GM23338 (cell line): ENCODE results near the gene RECQL5. TPM values are rescaled to one million over a fixed set of nuclear protein-coding genes. Genes with fewer than 3 reads are reported as not detected.

Experiments
- ATAC-seq: fragments of 200-7000 bp; cut with Tn5 transposase; 3 replicates; pipeline ENCODE4 v1.9.1; 2020
- DNase-seq: peaks from one replicate; pipeline ENCODE4 v3.0.0-alpha.2; 2015; ENCODE audit warnings: low spot score
- H2AFZ ChIP-seq: fragments of 200-600 bp; sonication (generic); 2 replicates; pipeline ENCODE4 v1.8.0; 2016; ENCODE audit warnings: antibody characterized with exemption, mild to moderate bottlenecking, moderate library complexity
- H3F3A ChIP-seq: fragments of 200-600 bp; sonication (generic); replicated peaks from 2 replicates; pipeline ENCODE4 v1.8.0; 2017; ENCODE audit warnings: antibody characterized with exemption, mixed run types, low read depth
- H3K27ac ChIP-seq: fragments of 200-600 bp; sonication (generic); 2 replicates; pipeline ENCODE4 v1.6.1; 2016; ENCODE audit warnings: low read depth
- H3K27me3 ChIP-seq: fragments of 200-600 bp; sonication (generic); 2 replicates; pipeline ENCODE4 v1.8.0; 2016; ENCODE audit warnings: mild to moderate bottlenecking, mixed run types, moderate library complexity; ENCODE audit not compliant: insufficient read depth
- H3K36me3 ChIP-seq: fragments of 200-600 bp; sonication (generic); 2 replicates; pipeline ENCODE4 v1.8.0; 2016; ENCODE audit warnings: mild to moderate bottlenecking; ENCODE audit not compliant: insufficient read depth
- H3K4me1 ChIP-seq: fragments of 200-600 bp; sonication (generic); 2 replicates; pipeline ENCODE4 v1.8.0; 2016; ENCODE audit warnings: mild to moderate bottlenecking, moderate library complexity; ENCODE audit not compliant: insufficient read depth
- H3K4me2 ChIP-seq: fragments of 200-600 bp; sonication (generic); 2 replicates; pipeline ENCODE4 v1.7.1; 2017; ENCODE audit warnings: mixed run types
- H3K4me3 ChIP-seq: fragments of 200-600 bp; sonication (generic); 2 replicates; pipeline ENCODE4 v1.6.1; 2016; ENCODE audit warnings: mixed run types
- H3K79me2 ChIP-seq: fragments of 200-600 bp; sonication (generic); replicated peaks from 2 replicates; pipeline ENCODE4 v1.8.0; 2017; ENCODE audit warnings: mild to moderate bottlenecking; ENCODE audit not compliant: insufficient read depth
- H3K9me2 ChIP-seq: fragments of 200-600 bp; sonication (generic); 2 replicates; pipeline ENCODE4 v1.8.0; 2017; ENCODE audit not compliant: insufficient read depth
- H4K20me1 ChIP-seq: fragments of 200-600 bp; sonication (generic); replicated peaks from 2 replicates; pipeline ENCODE4 v1.8.0; 2017; ENCODE audit warnings: mild to moderate bottlenecking; ENCODE audit not compliant: insufficient read depth
- H3K27ac Mint-ChIP-seq: 2 replicates; pipeline ENCODE4 v1.8.0; 2020; ENCODE audit warnings: inconsistent platforms, mild to moderate bottlenecking, moderate library complexity, mixed read lengths
- H3K27me3 Mint-ChIP-seq: 3 replicates; pipeline ENCODE4 v1.8.0; 2022; ENCODE audit warnings: low read depth, mild to moderate bottlenecking, moderate library complexity, mixed read lengths, inconsistent platforms; ENCODE audit not compliant: insufficient read depth, poor library complexity
- H3K36me3 Mint-ChIP-seq: 3 replicates; pipeline ENCODE4 v1.8.0; 2021; ENCODE audit warnings: low read depth, mild to moderate bottlenecking, inconsistent platforms, moderate library complexity, mixed read lengths
- H3K4me1 Mint-ChIP-seq: 3 replicates; pipeline ENCODE4 v1.8.0; 2020; ENCODE audit warnings: mild to moderate bottlenecking, inconsistent platforms, mixed read lengths
- H3K4me3 Mint-ChIP-seq: 3 replicates; pipeline ENCODE4 v1.8.0; 2021; ENCODE audit warnings: moderate library complexity, mild to moderate bottlenecking, inconsistent platforms, mixed read lengths
- H3K9me3 Mint-ChIP-seq: 3 replicates; pipeline ENCODE4 v1.8.0; 2020; ENCODE audit warnings: moderate library complexity, mild to moderate bottlenecking, inconsistent platforms, mixed read lengths
- CREB1 ChIP-seq: fragments of 250-450 bp; sonication (Bioruptor Pico); IDR thresholded peaks from 2 replicates; pipeline ENCODE4 v1.5.0; 2020; ENCODE audit warnings: low read depth, mild to moderate bottlenecking, moderate library complexity
- EZH2 ChIP-seq: fragments of 200-600 bp; sonication (generic); IDR thresholded peaks from one replicate; pipeline ENCODE4 v1.8.0; 2017; ENCODE audit warnings: antibody characterized with exemption, mild to moderate bottlenecking, low read depth; ENCODE audit not compliant: unreplicated experiment
- EZH2phosphoT487 ChIP-seq: fragments of 200-600 bp; sonication (generic); IDR thresholded peaks from one replicate; pipeline ENCODE4 v1.8.1; 2018; ENCODE audit warnings: antibody characterized with exemption; ENCODE audit not compliant: unreplicated experiment
- JUNB ChIP-seq: IDR thresholded peaks from one replicate; pipeline ENCODE4 v1.6.1; 2016; ENCODE audit warnings: antibody characterized with exemption; ENCODE audit not compliant: unreplicated experiment
- NANOG ChIP-seq: IDR thresholded peaks from 2 replicates; pipeline ENCODE4 v1.6.1; 2016; ENCODE audit warnings: antibody characterized with exemption, borderline replicate concordance
- POLR2AphosphoS5 ChIP-seq: IDR thresholded peaks from 2 replicates; pipeline ENCODE4 v1.6.1; 2016; ENCODE audit warnings: antibody characterized with exemption, low read depth
- STAT1 ChIP-seq: IDR thresholded peaks from one replicate; pipeline ENCODE4 v1.6.1; 2016; ENCODE audit warnings: antibody characterized with exemption; ENCODE audit not compliant: unreplicated experiment
- ZNF114 ChIP-seq: fragments of 250-450 bp; sonication (Bioruptor Pico); IDR thresholded peaks from 2 replicates; pipeline ENCODE4 v1.5.0; 2020; ENCODE audit warnings: mild to moderate bottlenecking, moderate library complexity
- ZNF331 ChIP-seq: fragments of 250-450 bp; sonication (Bioruptor Pico); IDR thresholded peaks from 2 replicates; pipeline ENCODE4 v1.5.0; 2020; ENCODE audit warnings: low read depth, mild to moderate bottlenecking, moderate library complexity
- polyA plus RNA-seq: library from polyadenylated mRNA; unstranded; fragments of >200 nt; fragmentation: Nextera tagmentation; extraction: Ambion mirVana; gene quantifications from 2 replicates; pipeline ENCODE4 v1.2.1, GENCODE V29; 2016
- total RNA-seq: library from RNA; depleted of rRNA; stranded (reverse); fragments of >200 nt; shearing (Covaris generic); gene quantifications from 2 replicates; pipeline ENCODE4 v1.2.3, GENCODE V29; 2014
- TF ChIP-seq, protein P1 (sequence below): fragments of 250-450 bp; sonication (Bioruptor Pico); IDR thresholded peaks from 2 replicates; pipeline ENCODE4 v1.5.0; 2020; ENCODE audit warnings: mild to moderate bottlenecking, moderate library complexity
- TF ChIP-seq, protein P2 (sequence below): IDR thresholded peaks from one replicate; pipeline ENCODE4 v1.6.1; 2018; ENCODE audit warnings: antibody characterized with exemption; ENCODE audit not compliant: unreplicated experiment
- TF ChIP-seq, protein P3 (sequence below): IDR thresholded peaks from 2 replicates; pipeline ENCODE4 v1.6.1; 2016; ENCODE audit warnings: antibody characterized with exemption
- TF ChIP-seq, protein P4 (sequence below), 2 experiments: fragments of 200-600 bp in 1 of 2; sonication (generic) in 1 of 2; conservative IDR thresholded peaks; 2 replicates each; pipeline versions ENCODE4 v1.5.1 to v1.6.1; 2016 to 2017; ENCODE audit warnings: antibody characterized with exemption in 2 of 2, low read depth in 2 of 2, mild to moderate bottlenecking in 2 of 2, moderate library complexity in 1 of 2

Gene RECQL5
- total and polyA plus RNA-seq, 2 experiments from 2014 or later: 20.0 to 23.3 TPM

DNA sequence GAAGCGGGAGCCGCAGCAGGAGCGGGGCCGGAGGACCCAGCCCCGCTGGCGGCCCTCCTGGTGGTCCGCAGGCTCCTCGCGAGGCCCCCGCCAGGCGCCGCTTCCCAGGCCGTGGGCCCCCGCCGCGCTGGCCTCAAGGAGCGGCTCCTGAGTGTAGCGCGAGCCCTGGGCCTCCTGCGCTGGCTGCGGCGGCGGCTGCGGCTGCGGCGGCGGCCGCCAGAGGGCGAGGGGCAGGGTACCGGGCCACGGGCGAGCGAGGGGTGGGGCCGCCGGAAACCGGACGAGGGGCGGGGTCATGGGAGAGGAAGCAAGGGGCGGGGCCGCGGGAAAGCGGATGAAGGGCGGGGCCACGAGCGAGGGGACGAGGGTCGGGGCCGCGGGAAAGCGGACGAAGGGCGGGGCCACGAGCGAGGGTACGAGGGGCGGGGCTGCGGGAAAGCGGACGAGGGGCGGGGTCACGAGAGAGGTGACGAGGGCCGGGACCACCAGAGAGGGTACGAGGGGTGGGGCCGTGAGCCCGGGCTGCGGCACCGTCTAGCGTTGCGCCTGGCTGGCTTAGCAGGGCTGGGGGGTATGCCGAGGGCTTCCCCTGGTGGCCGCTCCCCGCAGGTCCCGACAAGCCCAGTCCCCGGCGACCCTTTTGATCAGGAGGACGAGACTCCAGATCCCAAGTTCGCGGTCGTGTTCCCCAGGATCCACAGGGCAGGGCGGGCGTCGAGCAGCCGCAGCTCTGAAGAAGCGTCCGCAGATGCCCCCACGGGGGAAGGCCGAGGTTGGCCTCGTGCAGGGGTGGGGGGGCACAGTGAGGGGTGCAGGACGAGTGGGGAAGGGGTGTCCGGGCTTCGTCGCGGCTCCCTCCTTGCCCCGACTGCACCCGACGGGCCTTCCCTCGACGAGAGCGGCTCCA, 77.7 kb downstream of the RECQL5 start:
- peak; percentile 68 for ATAC-seq
- Mint-ChIP-seq H3K36me3 (no peaks in the 10 kb centered on the region; the same call in 2 of the 3 replicates), H3K27me3 (peaks cover 26% of the 10 kb centered on the region), H3K4me1 (no peaks in the 10 kb centered on the region), H3K27ac (no peak overlapping the region), H3K4me3 (peak overlapping the region; percentile 59; the same call in 2 of the 3 replicates), H3K9me3 (peaks cover 11% of the 10 kb centered on the region)
- no peaks in the 10 kb centered on the region for H3K9me2 ChIP-seq
- TF ChIP-seq, protein P1, sequence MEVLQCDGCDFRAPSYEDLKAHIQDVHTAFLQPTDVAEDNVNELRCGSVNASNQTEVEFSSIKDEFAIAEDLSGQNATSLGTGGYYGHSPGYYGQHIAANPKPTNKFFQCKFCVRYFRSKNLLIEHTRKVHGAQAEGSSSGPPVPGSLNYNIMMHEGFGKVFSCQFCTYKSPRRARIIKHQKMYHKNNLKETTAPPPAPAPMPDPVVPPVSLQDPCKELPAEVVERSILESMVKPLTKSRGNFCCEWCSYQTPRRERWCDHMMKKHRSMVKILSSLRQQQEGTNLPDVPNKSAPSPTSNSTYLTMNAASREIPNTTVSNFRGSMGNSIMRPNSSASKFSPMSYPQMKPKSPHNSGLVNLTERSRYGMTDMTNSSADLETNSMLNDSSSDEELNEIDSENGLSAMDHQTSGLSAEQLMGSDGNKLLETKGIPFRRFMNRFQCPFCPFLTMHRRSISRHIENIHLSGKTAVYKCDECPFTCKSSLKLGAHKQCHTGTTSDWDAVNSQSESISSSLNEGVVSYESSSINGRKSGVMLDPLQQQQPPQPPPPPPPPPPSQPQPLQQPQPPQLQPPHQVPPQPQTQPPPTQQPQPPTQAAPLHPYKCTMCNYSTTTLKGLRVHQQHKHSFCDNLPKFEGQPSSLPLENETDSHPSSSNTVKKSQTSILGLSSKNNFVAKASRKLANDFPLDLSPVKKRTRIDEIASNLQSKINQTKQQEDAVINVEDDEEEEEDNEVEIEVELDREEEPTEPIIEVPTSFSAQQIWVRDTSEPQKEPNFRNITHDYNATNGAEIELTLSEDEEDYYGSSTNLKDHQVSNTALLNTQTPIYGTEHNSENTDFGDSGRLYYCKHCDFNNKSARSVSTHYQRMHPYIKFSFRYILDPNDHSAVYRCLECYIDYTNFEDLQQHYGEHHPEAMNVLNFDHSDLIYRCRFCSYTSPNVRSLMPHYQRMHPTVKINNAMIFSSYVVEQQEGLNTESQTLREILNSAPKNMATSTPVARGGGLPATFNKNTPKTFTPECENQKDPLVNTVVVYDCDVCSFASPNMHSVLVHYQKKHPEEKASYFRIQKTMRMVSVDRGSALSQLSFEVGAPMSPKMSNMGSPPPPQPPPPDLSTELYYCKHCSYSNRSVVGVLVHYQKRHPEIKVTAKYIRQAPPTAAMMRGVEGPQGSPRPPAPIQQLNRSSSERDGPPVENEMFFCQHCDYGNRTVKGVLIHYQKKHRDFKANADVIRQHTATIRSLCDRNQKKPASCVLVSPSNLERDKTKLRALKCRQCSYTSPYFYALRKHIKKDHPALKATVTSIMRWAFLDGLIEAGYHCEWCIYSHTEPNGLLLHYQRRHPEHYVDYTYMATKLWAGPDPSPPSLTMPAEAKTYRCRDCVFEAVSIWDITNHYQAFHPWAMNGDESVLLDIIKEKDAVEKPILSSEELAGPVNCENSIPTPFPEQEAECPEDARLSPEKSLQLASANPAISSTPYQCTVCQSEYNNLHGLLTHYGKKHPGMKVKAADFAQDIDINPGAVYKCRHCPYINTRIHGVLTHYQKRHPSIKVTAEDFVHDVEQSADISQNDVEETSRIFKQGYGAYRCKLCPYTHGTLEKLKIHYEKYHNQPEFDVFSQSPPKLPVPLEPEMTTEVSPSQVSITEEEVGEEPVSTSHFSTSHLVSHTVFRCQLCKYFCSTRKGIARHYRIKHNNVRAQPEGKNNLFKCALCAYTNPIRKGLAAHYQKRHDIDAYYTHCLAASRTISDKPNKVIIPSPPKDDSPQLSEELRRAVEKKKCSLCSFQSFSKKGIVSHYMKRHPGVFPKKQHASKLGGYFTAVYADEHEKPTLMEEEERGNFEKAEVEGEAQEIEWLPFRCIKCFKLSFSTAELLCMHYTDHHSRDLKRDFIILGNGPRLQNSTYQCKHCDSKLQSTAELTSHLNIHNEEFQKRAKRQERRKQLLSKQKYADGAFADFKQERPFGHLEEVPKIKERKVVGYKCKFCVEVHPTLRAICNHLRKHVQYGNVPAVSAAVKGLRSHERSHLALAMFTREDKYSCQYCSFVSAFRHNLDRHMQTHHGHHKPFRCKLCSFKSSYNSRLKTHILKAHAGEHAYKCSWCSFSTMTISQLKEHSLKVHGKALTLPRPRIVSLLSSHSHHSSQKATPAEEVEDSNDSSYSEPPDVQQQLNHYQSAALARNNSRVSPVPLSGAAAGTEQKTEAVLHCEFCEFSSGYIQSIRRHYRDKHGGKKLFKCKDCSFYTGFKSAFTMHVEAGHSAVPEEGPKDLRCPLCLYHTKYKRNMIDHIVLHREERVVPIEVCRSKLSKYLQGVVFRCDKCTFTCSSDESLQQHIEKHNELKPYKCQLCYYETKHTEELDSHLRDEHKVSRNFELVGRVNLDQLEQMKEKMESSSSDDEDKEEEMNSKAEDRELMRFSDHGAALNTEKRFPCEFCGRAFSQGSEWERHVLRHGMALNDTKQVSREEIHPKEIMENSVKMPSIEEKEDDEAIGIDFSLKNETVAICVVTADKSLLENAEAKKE: no peak
- TF ChIP-seq, protein P2, sequence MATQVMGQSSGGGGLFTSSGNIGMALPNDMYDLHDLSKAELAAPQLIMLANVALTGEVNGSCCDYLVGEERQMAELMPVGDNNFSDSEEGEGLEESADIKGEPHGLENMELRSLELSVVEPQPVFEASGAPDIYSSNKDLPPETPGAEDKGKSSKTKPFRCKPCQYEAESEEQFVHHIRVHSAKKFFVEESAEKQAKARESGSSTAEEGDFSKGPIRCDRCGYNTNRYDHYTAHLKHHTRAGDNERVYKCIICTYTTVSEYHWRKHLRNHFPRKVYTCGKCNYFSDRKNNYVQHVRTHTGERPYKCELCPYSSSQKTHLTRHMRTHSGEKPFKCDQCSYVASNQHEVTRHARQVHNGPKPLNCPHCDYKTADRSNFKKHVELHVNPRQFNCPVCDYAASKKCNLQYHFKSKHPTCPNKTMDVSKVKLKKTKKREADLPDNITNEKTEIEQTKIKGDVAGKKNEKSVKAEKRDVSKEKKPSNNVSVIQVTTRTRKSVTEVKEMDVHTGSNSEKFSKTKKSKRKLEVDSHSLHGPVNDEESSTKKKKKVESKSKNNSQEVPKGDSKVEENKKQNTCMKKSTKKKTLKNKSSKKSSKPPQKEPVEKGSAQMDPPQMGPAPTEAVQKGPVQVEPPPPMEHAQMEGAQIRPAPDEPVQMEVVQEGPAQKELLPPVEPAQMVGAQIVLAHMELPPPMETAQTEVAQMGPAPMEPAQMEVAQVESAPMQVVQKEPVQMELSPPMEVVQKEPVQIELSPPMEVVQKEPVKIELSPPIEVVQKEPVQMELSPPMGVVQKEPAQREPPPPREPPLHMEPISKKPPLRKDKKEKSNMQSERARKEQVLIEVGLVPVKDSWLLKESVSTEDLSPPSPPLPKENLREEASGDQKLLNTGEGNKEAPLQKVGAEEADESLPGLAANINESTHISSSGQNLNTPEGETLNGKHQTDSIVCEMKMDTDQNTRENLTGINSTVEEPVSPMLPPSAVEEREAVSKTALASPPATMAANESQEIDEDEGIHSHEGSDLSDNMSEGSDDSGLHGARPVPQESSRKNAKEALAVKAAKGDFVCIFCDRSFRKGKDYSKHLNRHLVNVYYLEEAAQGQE: no peak
- TF ChIP-seq JUNB: no peak
- no peak for TF ChIP-seq EZH2
- no peak for TF ChIP-seq STAT1
- TF ChIP-seq, protein P3, sequence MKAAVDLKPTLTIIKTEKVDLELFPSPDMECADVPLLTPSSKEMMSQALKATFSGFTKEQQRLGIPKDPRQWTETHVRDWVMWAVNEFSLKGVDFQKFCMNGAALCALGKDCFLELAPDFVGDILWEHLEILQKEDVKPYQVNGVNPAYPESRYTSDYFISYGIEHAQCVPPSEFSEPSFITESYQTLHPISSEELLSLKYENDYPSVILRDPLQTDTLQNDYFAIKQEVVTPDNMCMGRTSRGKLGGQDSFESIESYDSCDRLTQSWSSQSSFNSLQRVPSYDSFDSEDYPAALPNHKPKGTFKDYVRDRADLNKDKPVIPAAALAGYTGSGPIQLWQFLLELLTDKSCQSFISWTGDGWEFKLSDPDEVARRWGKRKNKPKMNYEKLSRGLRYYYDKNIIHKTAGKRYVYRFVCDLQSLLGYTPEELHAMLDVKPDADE: no peak
- TF ChIP-seq ZNF331: no peak
- TF ChIP-seq ZNF114 (CRISPR knock-in tag): no peak
- TF ChIP-seq, protein P4, sequence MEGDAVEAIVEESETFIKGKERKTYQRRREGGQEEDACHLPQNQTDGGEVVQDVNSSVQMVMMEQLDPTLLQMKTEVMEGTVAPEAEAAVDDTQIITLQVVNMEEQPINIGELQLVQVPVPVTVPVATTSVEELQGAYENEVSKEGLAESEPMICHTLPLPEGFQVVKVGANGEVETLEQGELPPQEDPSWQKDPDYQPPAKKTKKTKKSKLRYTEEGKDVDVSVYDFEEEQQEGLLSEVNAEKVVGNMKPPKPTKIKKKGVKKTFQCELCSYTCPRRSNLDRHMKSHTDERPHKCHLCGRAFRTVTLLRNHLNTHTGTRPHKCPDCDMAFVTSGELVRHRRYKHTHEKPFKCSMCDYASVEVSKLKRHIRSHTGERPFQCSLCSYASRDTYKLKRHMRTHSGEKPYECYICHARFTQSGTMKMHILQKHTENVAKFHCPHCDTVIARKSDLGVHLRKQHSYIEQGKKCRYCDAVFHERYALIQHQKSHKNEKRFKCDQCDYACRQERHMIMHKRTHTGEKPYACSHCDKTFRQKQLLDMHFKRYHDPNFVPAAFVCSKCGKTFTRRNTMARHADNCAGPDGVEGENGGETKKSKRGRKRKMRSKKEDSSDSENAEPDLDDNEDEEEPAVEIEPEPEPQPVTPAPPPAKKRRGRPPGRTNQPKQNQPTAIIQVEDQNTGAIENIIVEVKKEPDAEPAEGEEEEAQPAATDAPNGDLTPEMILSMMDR (conservative IDR thresholded peaks at IDR 0.05; ENCODE audit: low read depth in 2 of 2): peak; percentile 38 to 59
- TF ChIP-seq CREB1 (CRISPR knock-in tag): peak; percentile 24; the same call in 1 of the 2 replicates
- no peak for TF ChIP-seq NANOG
- no peak for TF ChIP-seq EZH2phosphoT487
- peak; percentile 68 for TF ChIP-seq POLR2AphosphoS5
- H3K4me2 ChIP-seq: peak overlapping the region; percentile 95
- peak overlapping the region; percentile 71 for H3K4me3 ChIP-seq
- no peaks in the 10 kb centered on the region for H3F3A ChIP-seq
- DNase-seq: peak; percentile 97
- H3K27ac ChIP-seq: no peak overlapping the region
- no peaks in the 10 kb centered on the region for H3K36me3 ChIP-seq
- peaks cover 6% of the 10 kb centered on the region for H3K4me1 ChIP-seq
- 0 out of 2 replicates have a peak overlapping the region, but pooled peaks have one; percentile 10 for H2AFZ ChIP-seq
- H3K79me2 ChIP-seq: no peaks in the 10 kb centered on the region
- H4K20me1 ChIP-seq: no peaks in the 10 kb centered on the region
- H3K27me3 ChIP-seq: peaks cover 11% of the 10 kb centered on the region
